IMR-90 (cell line): ENCODE results near the gene CES1.

ENCODE experiments used
- CTCF ChIP-seq: conservative IDR thresholded peaks from 2 replicates; pipeline ENCODE4 v1.5.1; 2012; ENCODE audit warnings: mild to moderate bottlenecking, low read depth, low read length, improper control_type of control experiment
- MAFK ChIP-seq: IDR thresholded peaks from 2 replicates; pipeline ENCODE4 v1.6.1; 2012; ENCODE audit warnings: low read depth, low read length, improper control_type of control experiment
- MAZ ChIP-seq: IDR thresholded peaks from 2 replicates; pipeline ENCODE4 v1.6.1; 2012; ENCODE audit warnings: low read depth, mild to moderate bottlenecking, low read length, improper control_type of control experiment, moderate library complexity, borderline replicate concordance
- MXI1 ChIP-seq: IDR thresholded peaks from 2 replicates; pipeline ENCODE4 v1.6.1; 2012; ENCODE audit warnings: low read depth, mild to moderate bottlenecking, low read length, moderate library complexity, borderline replicate concordance
- NFE2L2 ChIP-seq: fragments of 150-350 bp; IDR thresholded peaks from 2 replicates; pipeline ENCODE4 v1.6.1; 2016; ENCODE audit warnings: low read depth, mild to moderate bottlenecking, low read length
- POLR2A ChIP-seq: IDR thresholded peaks from 2 replicates; pipeline ENCODE4 v1.6.1; 2012; ENCODE audit warnings: mild to moderate bottlenecking, low read depth, low read length
- RAD21 ChIP-seq: IDR thresholded peaks from 2 replicates; pipeline ENCODE4 v1.6.1; 2012; ENCODE audit warnings: low read length, improper control_type of control experiment
- RCOR1 ChIP-seq: IDR thresholded peaks from 2 replicates; pipeline ENCODE4 v1.6.1; 2012; ENCODE audit warnings: mild to moderate bottlenecking, low read length, improper control_type of control experiment; ENCODE audit not compliant: insufficient replicate concordance
- RFX5 ChIP-seq: IDR thresholded peaks from 2 replicates; pipeline ENCODE4 v1.8.0; 2012; ENCODE audit warnings: low read depth, mild to moderate bottlenecking, low read length, moderate library complexity
- USF2 ChIP-seq: fragments of 150-350 bp; IDR thresholded peaks from 2 replicates; pipeline ENCODE4 v1.6.1; 2017; ENCODE audit warnings: mild to moderate bottlenecking, antibody characterized with exemption, low read length, low read depth

- TF ChIP-seq RAD21 (no peak), CTCF (no peak), POLR2A (no peak), RCOR1 (no peak), USF2 (no peak), MAFK (no peak), NFE2L2 (no peak), MAZ (no peak), MXI1 (no peak), RFX5 (no peak)
These were observed 35.2 kb upstream of the CES1 start for GRCh38 chr16:55868137-55868536.
